Measurements from ENCODE around the gene PRUNE1.

Gene PRUNE1

GRCh38 chr1:150970808-150971582, 37.3 kb upstream of the PRUNE1 start:
- peaks cover 18% of the 10 kb centered on the region for H3K4me1 ChIP-seq (ENCODE audit: control insufficient read depth, insufficient read depth, low read length)
- no peaks in the 10 kb centered on the region for H3K27me3 ChIP-seq (ENCODE audit: control insufficient read depth, insufficient read depth, low read length)
- no peak overlapping the region for H3K27ac ChIP-seq (ENCODE audit: low read length)
- H3K9me3 ChIP-seq (ENCODE audit: control insufficient read depth, insufficient read depth, low read length) = no peaks in the 10 kb centered on the region
- H3K36me3 ChIP-seq (ENCODE audit: control insufficient read depth, insufficient read depth, low read length) = peaks cover 28% of the 10 kb centered on the region
- no peak for DNase-seq (ENCODE audit: low read depth, low spot score)
- H3K4me3 ChIP-seq (ENCODE audit: low read length) = no peak overlapping the region
- no CpG with 5 or more reads among the region's 11 CpGs for WGBS (ENCODE audit: insufficient coverage, insufficient read length)

- no peak for DNase-seq (ENCODE audit: low read depth, low spot score)
- WGBS (ENCODE audit: insufficient coverage, insufficient read length) = no CpG with 5 or more reads among the region's 6 CpGs
- no peaks in the 10 kb centered on the region for H3K9me3 ChIP-seq (ENCODE audit: control insufficient read depth, insufficient read depth, low read length)
- H3K27me3 ChIP-seq (ENCODE audit: control insufficient read depth, insufficient read depth, low read length) = no peaks in the 10 kb centered on the region
- peaks cover 21% of the 10 kb centered on the region for H3K36me3 ChIP-seq (ENCODE audit: control insufficient read depth, insufficient read depth, low read length)
- H3K27ac ChIP-seq (ENCODE audit: low read length) = no peak overlapping the region
- H3K4me3 ChIP-seq (ENCODE audit: low read length) = no peak overlapping the region
- H3K4me1 ChIP-seq (ENCODE audit: control insufficient read depth, insufficient read depth, low read length) = peaks cover 21% of the 10 kb centered on the region
Observed at GRCh38 chr1:150971583-150972416, 36.4 kb upstream of the PRUNE1 start.

GRCh38 chr1:150972417-150972940, 35.8 kb upstream of the PRUNE1 start:
- WGBS (ENCODE audit: insufficient coverage, insufficient read length) = no CpG with 5 or more reads among the region's 4 CpGs
- H3K4me1 ChIP-seq (ENCODE audit: control insufficient read depth, insufficient read depth, low read length) = peaks cover 21% of the 10 kb centered on the region
- no peak for DNase-seq (ENCODE audit: low read depth, low spot score)
- no peaks in the 10 kb centered on the region for H3K27me3 ChIP-seq (ENCODE audit: control insufficient read depth, insufficient read depth, low read length)
- no peaks in the 10 kb centered on the region for H3K9me3 ChIP-seq (ENCODE audit: control insufficient read depth, insufficient read depth, low read length)
- peaks cover 15% of the 10 kb centered on the region for H3K36me3 ChIP-seq (ENCODE audit: control insufficient read depth, insufficient read depth, low read length)
- H3K27ac ChIP-seq (ENCODE audit: low read length) = no peak overlapping the region
- H3K4me3 ChIP-seq (ENCODE audit: low read length) = no peak overlapping the region

DNA sequence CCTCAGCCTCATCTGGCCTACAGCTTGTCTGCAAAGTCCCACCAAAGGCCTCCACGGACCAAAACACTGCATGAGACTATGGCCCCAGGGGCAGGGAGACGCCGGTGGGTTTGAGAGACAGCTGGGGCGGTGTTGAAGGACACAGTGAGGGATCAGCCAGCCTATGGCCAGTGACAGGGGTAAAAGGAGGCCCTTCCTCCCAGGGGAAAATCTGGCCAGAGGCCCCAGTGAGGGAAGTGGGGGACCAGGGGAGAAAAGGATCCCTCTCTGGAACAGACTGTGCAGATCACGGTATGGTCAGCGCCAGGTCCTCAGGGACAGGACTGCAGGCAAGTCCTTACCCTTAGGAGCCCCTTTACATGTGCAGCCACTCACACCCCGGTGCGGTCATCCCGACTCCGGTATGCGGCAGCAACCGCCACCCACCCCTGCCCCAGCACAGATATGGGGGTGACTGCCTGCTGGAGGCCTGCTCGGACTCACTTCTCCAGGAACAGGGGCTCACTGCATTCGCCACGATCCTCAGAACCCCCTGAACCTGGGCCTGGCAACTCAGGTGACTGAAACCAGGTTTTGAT, 34.9 kb upstream of the PRUNE1 start:
- DNase-seq (ENCODE audit: low read depth, low spot score) = no peak
- H3K27me3 ChIP-seq (ENCODE audit: control insufficient read depth, insufficient read depth, low read length) = no peaks in the 10 kb centered on the region
- peak overlapping the region; percentile 69; the same call in 1 of the 2 replicates for H3K4me3 ChIP-seq (ENCODE audit: low read length)
- H3K27ac ChIP-seq (ENCODE audit: low read length) = no peak overlapping the region
- H3K4me1 ChIP-seq (ENCODE audit: control insufficient read depth, insufficient read depth, low read length) = peaks cover 21% of the 10 kb centered on the region
- no peaks in the 10 kb centered on the region for H3K9me3 ChIP-seq (ENCODE audit: control insufficient read depth, insufficient read depth, low read length)
- H3K36me3 ChIP-seq (ENCODE audit: control insufficient read depth, insufficient read depth, low read length) = peaks cover 6% of the 10 kb centered on the region; the same call in 1 of the 2 replicates
- no CpG with 5 or more reads among the region's 15 CpGs for WGBS (ENCODE audit: insufficient coverage, insufficient read length)

- Histone ChIP-seq H3K9me3 (ENCODE audit: control insufficient read depth, insufficient read depth, low read length) (no peaks in the 10 kb centered on the region), H3K36me3 (ENCODE audit: control insufficient read depth, insufficient read depth, low read length) (no peaks in the 10 kb centered on the region), H3K27ac (ENCODE audit: low read length) (no peak overlapping the region), H3K4me1 (ENCODE audit: control insufficient read depth, insufficient read depth, low read length) (peaks cover 21% of the 10 kb centered on the region), H3K27me3 (ENCODE audit: control insufficient read depth, insufficient read depth, low read length) (no peaks in the 10 kb centered on the region), H3K4me3 (ENCODE audit: low read length) (peak overlapping the region; percentile 69)
- WGBS (ENCODE audit: insufficient coverage, insufficient read length) = no CpG with 5 or more reads among the region's 67 CpGs
- no peak for DNase-seq (ENCODE audit: low read depth, low spot score)
Observed at GRCh38 chr1:150973836-150974579, 34.2 kb upstream of the PRUNE1 start.

DNA sequence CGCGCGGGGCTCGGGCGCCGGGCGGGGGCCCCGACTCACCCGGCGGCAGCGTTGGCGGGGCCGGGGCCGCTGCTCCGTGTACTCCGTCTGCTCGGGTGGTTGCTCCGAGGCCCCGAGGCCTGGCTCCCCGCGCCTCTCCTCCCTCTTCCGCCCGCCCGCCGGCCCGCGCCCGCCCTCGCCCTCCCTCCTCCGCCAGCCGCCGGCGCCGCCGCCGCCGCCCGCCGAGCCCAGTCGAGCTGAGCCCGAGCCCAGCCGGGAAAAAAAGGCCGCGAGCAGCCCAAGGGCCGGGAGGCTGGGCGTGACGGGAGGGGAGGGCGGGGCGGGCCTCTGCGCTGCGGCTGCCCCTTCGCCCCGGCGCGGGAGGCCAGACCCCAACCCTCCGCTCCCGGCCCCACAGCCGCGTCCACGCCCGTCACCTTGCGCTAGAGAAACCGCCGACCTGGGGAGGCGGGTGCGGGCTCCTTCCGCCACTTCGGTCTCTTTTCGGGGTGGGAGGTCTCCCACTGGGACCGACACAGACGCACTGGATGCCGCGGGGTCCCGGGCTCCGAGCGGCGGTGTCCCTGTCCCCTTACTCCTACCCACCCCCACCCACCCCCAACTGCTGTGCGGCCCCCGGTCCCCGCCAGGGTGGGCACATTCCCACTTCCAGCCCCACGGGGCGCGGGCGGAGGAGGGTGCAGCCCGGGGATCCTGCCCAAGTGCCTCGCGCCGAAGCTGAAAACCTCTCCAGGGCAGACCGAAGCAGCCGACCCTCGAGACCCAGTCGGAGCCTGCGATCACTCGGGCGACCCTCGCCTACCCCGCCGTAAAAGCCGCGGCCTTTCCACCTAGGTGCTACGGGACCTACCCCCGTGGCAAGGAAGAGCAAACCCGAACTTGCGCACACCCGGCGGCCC, 33.4 kb upstream of the PRUNE1 start, which contains the start of gene CERS2:
CERS2 (minus strand) TSS at position 256 of the 899 bp plus-strand sequence. CDS start 5,745 bp downstream, outside the sequence.
- no peak for DNase-seq (ENCODE audit: low read depth, low spot score)
- H3K27me3 ChIP-seq (ENCODE audit: control insufficient read depth, insufficient read depth, low read length) = no peaks in the 10 kb centered on the region
- no peaks in the 10 kb centered on the region for H3K9me3 ChIP-seq (ENCODE audit: control insufficient read depth, insufficient read depth, low read length)
- H3K4me3 ChIP-seq (ENCODE audit: low read length) = peak within 1 kb of the TSS; percentile 69
- peaks cover 22% of the 10 kb centered on the region for H3K4me1 ChIP-seq (ENCODE audit: control insufficient read depth, insufficient read depth, low read length)
- no CpG with 5 or more reads among the region's 106 CpGs for WGBS (ENCODE audit: insufficient coverage, insufficient read length)
- no peaks in the 10 kb centered on the region for H3K36me3 ChIP-seq (ENCODE audit: control insufficient read depth, insufficient read depth, low read length)
- H3K27ac ChIP-seq (ENCODE audit: low read length) = no peak within 1 kb of the TSS

- Histone ChIP-seq H3K4me1 (ENCODE audit: control insufficient read depth, insufficient read depth, low read length) (peaks cover 19% of the 10 kb centered on the region), H3K36me3 (ENCODE audit: control insufficient read depth, insufficient read depth, low read length) (no peaks in the 10 kb centered on the region), H3K27ac (ENCODE audit: low read length) (no peak overlapping the region), H3K27me3 (ENCODE audit: control insufficient read depth, insufficient read depth, low read length) (no peaks in the 10 kb centered on the region), H3K4me3 (ENCODE audit: low read length) (no peak overlapping the region), H3K9me3 (ENCODE audit: control insufficient read depth, insufficient read depth, low read length) (no peaks in the 10 kb centered on the region)
- no CpG with 5 or more reads among the region's 9 CpGs for WGBS (ENCODE audit: insufficient coverage, insufficient read length)
- no peak for DNase-seq (ENCODE audit: low read depth, low spot score)
Observed at GRCh38 chr1:150976401-150976821, 31.8 kb upstream of the PRUNE1 start.

DNA sequence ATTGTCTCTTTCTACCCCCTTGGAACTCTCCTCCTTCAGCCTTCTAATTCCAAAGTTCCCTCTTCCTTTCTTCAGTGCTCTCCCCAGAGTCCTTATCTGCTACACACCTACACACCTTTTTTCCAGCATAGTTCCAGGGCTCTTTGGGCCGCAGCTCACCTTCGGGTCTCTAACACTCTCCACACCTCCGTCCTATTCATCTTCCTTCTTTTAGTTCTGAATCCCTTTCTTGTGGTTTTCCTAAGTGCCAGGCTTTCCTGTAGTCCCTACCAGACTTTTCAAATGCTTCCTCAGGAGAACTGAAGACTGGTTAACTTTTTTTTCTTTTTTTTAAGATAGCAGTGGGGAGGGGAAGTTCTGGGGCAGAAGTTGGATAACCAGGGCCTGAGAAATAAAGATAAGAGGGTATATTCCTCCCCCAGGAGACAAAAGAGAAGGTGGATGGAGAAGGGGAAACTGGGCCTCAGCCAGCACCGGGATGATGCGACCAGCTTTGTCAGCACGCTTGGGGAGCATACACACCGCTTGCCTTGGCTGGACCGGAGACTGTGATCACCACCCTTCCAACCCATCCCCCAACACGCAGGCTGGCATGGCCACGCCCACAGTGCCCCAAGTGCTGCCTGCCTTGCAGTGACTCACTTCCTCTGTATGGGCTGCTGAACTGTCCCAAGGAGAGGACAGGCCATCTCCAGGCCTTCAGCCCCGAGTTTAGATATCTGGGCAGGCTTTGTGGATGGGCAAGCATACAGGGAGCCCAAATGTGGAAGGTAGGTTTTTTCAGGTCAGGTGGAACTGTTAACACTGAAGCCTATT, 31.2 kb upstream of the PRUNE1 start:
- H3K9me3 ChIP-seq (ENCODE audit: control insufficient read depth, insufficient read depth, low read length) = no peaks in the 10 kb centered on the region
- H3K27ac ChIP-seq (ENCODE audit: low read length) = no peak overlapping the region
- H3K27me3 ChIP-seq (ENCODE audit: control insufficient read depth, insufficient read depth, low read length) = no peaks in the 10 kb centered on the region
- DNase-seq (ENCODE audit: low read depth, low spot score) = no peak
- no peaks in the 10 kb centered on the region for H3K36me3 ChIP-seq (ENCODE audit: control insufficient read depth, insufficient read depth, low read length)
- H3K4me1 ChIP-seq (ENCODE audit: control insufficient read depth, insufficient read depth, low read length) = peaks cover 23% of the 10 kb centered on the region
- WGBS (ENCODE audit: insufficient coverage, insufficient read length) = no CpG with 5 or more reads among the region's 11 CpGs
- H3K4me3 ChIP-seq (ENCODE audit: low read length) = no peak overlapping the region

Data from iPS DF 6.9 (cell line).